IMR-90 (cell line): ENCODE measurements around the gene ZNF223. TPM values are rescaled to one million over a fixed set of nuclear protein-coding genes. Genes with fewer than 3 reads are reported as not detected.

Experiments used
- ATAC-seq: fragments of 200-7000 bp; cut with Tn5 transposase; 2 replicates; pipeline ENCODE4 v1.9.1; 2020; ENCODE audit warnings: low read depth, mild to moderate bottlenecking, moderate library complexity
- BruUV-seq: library from RNA; stranded (reverse); fragments of 400-500 nt; replicated peaks from 2 replicates; lab custom pipeline; 2021; lab: Mats Ljungman, UMichigan
- CTCF ChIA-PET: fragments of 300-600 bp; formaldehyde crosslinking; extraction: SDS; loops from one replicate; lab custom pipeline; 2021; ENCODE audit warnings: antibody characterized with exemption; lab: Yijun Ruan, JAX
- POLR2A ChIA-PET: fragments of 300-600 bp; sonication (Branson Sonifier 250); formaldehyde crosslinking; loops from one replicate; lab custom pipeline; 2022; ENCODE audit warnings: antibody characterized with exemption; ENCODE audit not compliant: unreplicated experiment; lab: Charles Lee
- DNase-seq: peaks from one replicate; pipeline ENCODE4 v3.0.0; 2013
- H2AFZ ChIP-seq: replicated peaks from 2 replicates; pipeline ENCODE3; 2013; ENCODE audit warnings: low read length, mild to moderate bottlenecking; ENCODE audit not compliant: poor library complexity
- H2AK5ac ChIP-seq: 2 replicates; pipeline ENCODE4 v1.6.1; 2013; ENCODE audit warnings: low read depth, low read length, inconsistent platforms
- H2AK9ac ChIP-seq: replicated peaks from 2 replicates; pipeline ENCODE3; 2013; ENCODE audit warnings: mild to moderate bottlenecking, low read depth, low read length, moderate library complexity; ENCODE audit not compliant: poor library complexity
- H2BK120ac ChIP-seq: 2 replicates; pipeline ENCODE4 v1.6.1; 2013; ENCODE audit warnings: low read depth, low read length, inconsistent platforms
- H2BK15ac ChIP-seq: 3 replicates; pipeline ENCODE4 v1.6.1; 2013; ENCODE audit warnings: low read depth, low read length, inconsistent platforms
- H2BK20ac ChIP-seq: 2 replicates; pipeline ENCODE4 v1.6.1; 2013; ENCODE audit warnings: low read depth, mild to moderate bottlenecking, inconsistent platforms, low read length, moderate library complexity
- H2BK5ac ChIP-seq: 2 replicates; pipeline ENCODE4 v1.6.1; 2013; ENCODE audit warnings: mild to moderate bottlenecking, low read depth, low read length, inconsistent platforms; ENCODE audit not compliant: poor library complexity, severe bottlenecking
- H3K14ac ChIP-seq: replicated peaks from 2 replicates; pipeline ENCODE4 v1.6.1; 2013; ENCODE audit warnings: low read depth, low read length, inconsistent platforms
- H3K18ac ChIP-seq: 2 replicates; pipeline ENCODE4 v1.6.1; 2013; ENCODE audit warnings: low read depth, low read length, control low read depth
- H3K23ac ChIP-seq: 2 replicates; pipeline ENCODE4 v1.6.1; 2013; ENCODE audit warnings: low read depth, low read length, inconsistent platforms
- H3K27ac ChIP-seq: 2 replicates; pipeline ENCODE4 v1.5.1; 2013; ENCODE audit warnings: mild to moderate bottlenecking, control low read depth, low read length; ENCODE audit not compliant: insufficient read depth
- H3K27me3 ChIP-seq: 2 replicates; pipeline ENCODE4 v1.6.1; 2013; ENCODE audit warnings: low read length; ENCODE audit not compliant: control insufficient read depth, insufficient read depth
- H3K36me3 ChIP-seq: 2 replicates; pipeline ENCODE4 v1.6.1; 2013; ENCODE audit warnings: low read length, mixed read lengths; ENCODE audit not compliant: control insufficient read depth, insufficient read depth
- H3K4ac ChIP-seq: 2 replicates; pipeline ENCODE4 v1.6.1; 2013; ENCODE audit warnings: low read depth, low read length, inconsistent platforms
- H3K4me1 ChIP-seq: 2 replicates; pipeline ENCODE4 v1.6.1; 2013; ENCODE audit warnings: low read length, mixed read lengths; ENCODE audit not compliant: control insufficient read depth, insufficient read depth
- H3K4me2 ChIP-seq: 2 replicates; pipeline ENCODE4 v1.6.1; 2013; ENCODE audit warnings: low read depth, mild to moderate bottlenecking, control low read depth, low read length, moderate library complexity
- H3K4me3 ChIP-seq: 2 replicates; pipeline ENCODE4 v1.5.1; 2013; ENCODE audit warnings: low read depth, mild to moderate bottlenecking, control low read depth, low read length, moderate library complexity; ENCODE audit not compliant: insufficient read depth
- H3K56ac ChIP-seq: 2 replicates; pipeline ENCODE4 v1.6.1; 2013; ENCODE audit warnings: low read length, inconsistent platforms; ENCODE audit not compliant: insufficient read depth; ENCODE audit errors: extremely low read depth
- H3K79me1 ChIP-seq, 2 experiments: 2 replicates each; pipeline ENCODE4 v1.6.1; 2013; ENCODE audit warnings: low read length in 2 of 2, inconsistent platforms in 1 of 2, low read depth in 1 of 2
- H3K9ac ChIP-seq: 2 replicates; pipeline ENCODE4 v1.6.1; 2013; ENCODE audit warnings: low read depth, low read length, control low read depth
- H3K9me1 ChIP-seq: 2 replicates; pipeline ENCODE4 v1.6.1; 2013; ENCODE audit warnings: low read length, inconsistent platforms; ENCODE audit not compliant: insufficient read depth
- H3K9me3 ChIP-seq: 2 replicates; pipeline ENCODE4 v1.6.1; 2013; ENCODE audit warnings: low read length; ENCODE audit not compliant: control insufficient read depth, insufficient read depth
- H4K20me1 ChIP-seq: 2 replicates; pipeline ENCODE4 v1.6.1; 2013; ENCODE audit warnings: low read length, inconsistent platforms; ENCODE audit not compliant: insufficient read depth
- H4K5ac ChIP-seq: 2 replicates; pipeline ENCODE4 v1.6.1; 2013; ENCODE audit warnings: mild to moderate bottlenecking, low read depth, low read length, control low read depth
- H4K8ac ChIP-seq, 2 experiments: 2 replicates each; pipeline ENCODE4 v1.6.1; 2013; ENCODE audit warnings: low read depth in 2 of 2, low read length in 2 of 2, control low read depth in 1 of 2, inconsistent platforms in 1 of 2
- H4K91ac ChIP-seq: 2 replicates; pipeline ENCODE4 v1.6.1; 2013; ENCODE audit warnings: low read depth, low read length, inconsistent platforms; ENCODE audit not compliant: insufficient read depth
- CHD1 ChIP-seq: IDR thresholded peaks from 2 replicates; pipeline ENCODE4 v1.6.1; 2012; ENCODE audit warnings: low read depth, low read length, improper control_type of control experiment
- FOS ChIP-seq: fragments of 150-350 bp; IDR thresholded peaks from 2 replicates; pipeline ENCODE4 v1.6.1; 2016; ENCODE audit warnings: low read depth, low read length
- MAFK ChIP-seq: IDR thresholded peaks from 2 replicates; pipeline ENCODE4 v1.6.1; 2012; ENCODE audit warnings: low read depth, low read length, improper control_type of control experiment
- MAZ ChIP-seq: IDR thresholded peaks from 2 replicates; pipeline ENCODE4 v1.6.1; 2012; ENCODE audit warnings: low read depth, mild to moderate bottlenecking, low read length, improper control_type of control experiment, moderate library complexity, borderline replicate concordance
- MXI1 ChIP-seq: IDR thresholded peaks from 2 replicates; pipeline ENCODE4 v1.6.1; 2012; ENCODE audit warnings: low read depth, mild to moderate bottlenecking, low read length, moderate library complexity, borderline replicate concordance
- POLR2A ChIP-seq: IDR thresholded peaks from 2 replicates; pipeline ENCODE4 v1.6.1; 2012; ENCODE audit warnings: mild to moderate bottlenecking, low read depth, low read length
- RAD21 ChIP-seq: IDR thresholded peaks from 2 replicates; pipeline ENCODE4 v1.6.1; 2012; ENCODE audit warnings: low read length, improper control_type of control experiment
- RFX5 ChIP-seq: IDR thresholded peaks from 2 replicates; pipeline ENCODE4 v1.8.0; 2012; ENCODE audit warnings: low read depth, mild to moderate bottlenecking, low read length, moderate library complexity
- USF2 ChIP-seq: fragments of 150-350 bp; IDR thresholded peaks from 2 replicates; pipeline ENCODE4 v1.6.1; 2017; ENCODE audit warnings: mild to moderate bottlenecking, antibody characterized with exemption, low read length, low read depth
- WGBS, 2 experiments: methylation state at CpG; one replicate each; pipeline versions ENCODE4 v1.1.5 to v1.1.7; 2013; ENCODE audit warnings: missing lambda C conversion rate in 2 of 2; ENCODE audit not compliant: insufficient read length in 1 of 2; ENCODE audit errors: extremely low coverage in 2 of 2; 5-methylcytosine and 5-hydroxymethylcytosine counted together
- dilution Hi-C: fragments of 300-500 bp; cut with HindIII; formaldehyde crosslinking; loops from one replicate; pipeline ENCODE4 v1.14.3; 2018; ENCODE audit warnings: low sequenced_read_pairs; ENCODE audit not compliant: unreplicated experiment
- in situ Hi-C: fragments of 300-500 bp; cut with MboI; formaldehyde crosslinking; loops from 3 replicates; pipeline ENCODE4 v1.14.3; 2019; ENCODE audit warnings: low sequenced_read_pairs, inconsistent platforms, mixed read lengths
- intact Hi-C: fragments of 100-400 bp; cut with micrococcal nuclease; formaldehyde crosslinking; loops from 2 replicates; pipeline ENCODE4 v1.10.0; 2022
- polyA plus RNA-seq, 3 experiments: library from polyadenylated mRNA; depleted of rRNA; stranded (reverse); fragments of >200 nt; gene quantifications; 2 replicates each; pipeline ENCODE4 v1.2.3, GENCODE V29; 2012; ENCODE audit warnings: low replicate concordance in 1 of 3
- total RNA-seq: library from RNA; depleted of rRNA; stranded (reverse); fragments of >200 nt; gene quantifications from 2 replicates; pipeline ENCODE4 v1.2.3, GENCODE V29; 2012
- TF ChIP-seq, protein P1 (sequence below): fragments of 150-350 bp; IDR thresholded peaks from 2 replicates; pipeline ENCODE4 v1.6.1; 2016; ENCODE audit warnings: low read depth, mild to moderate bottlenecking, low read length, moderate library complexity, borderline replicate concordance

ZNF223 gene
- total and polyA plus RNA-seq, 2 of the 4 experiments (the other 2 are of a cell fraction): 2.3 to 16.5 TPM

- H3K36me3 ChIP-seq: peaks cover 3% of the 10 kb centered on the region
- H3K4me2 ChIP-seq: peak within 1 kb of the TSS; percentile 84
- peak within 1 kb of the TSS; percentile 81 for H3K14ac ChIP-seq
- H3K18ac ChIP-seq: peak within 1 kb of the TSS; percentile 39; the same call in 1 of the 2 replicates
- peak within 1 kb of the TSS; percentile 98 to 99 for H4K8ac ChIP-seq
- H3K27me3 ChIP-seq: no peaks in the 10 kb centered on the region
- CTCF ChIA-PET: no interaction called here
- H3K9ac ChIP-seq: peak within 1 kb of the TSS; percentile 86
- H4K5ac ChIP-seq: peak within 1 kb of the TSS; percentile 76
- dilution Hi-C loops (no loop called here), in situ Hi-C loops (no loop called here), intact Hi-C loops (no loop called here)
- peak within 1 kb of the TSS; percentile 73 for H2AK9ac ChIP-seq
- peaks cover 16 to 20% of the 10 kb centered on the region in 2 experiments for H3K79me1 ChIP-seq
- H3K4me3 ChIP-seq: peak within 1 kb of the TSS; percentile 76
- H3K23ac ChIP-seq: peak within 1 kb of the TSS; percentile 89
- no peaks in the 10 kb centered on the region for H4K20me1 ChIP-seq
- H2AK5ac ChIP-seq: peak within 1 kb of the TSS; percentile 18; the same call in 1 of the 2 replicates
- DNase-seq: peak; percentile 93
- H4K91ac ChIP-seq: peak within 1 kb of the TSS; percentile 75
- peak; percentile 93 for TF ChIP-seq MAZ
- no peak for TF ChIP-seq USF2
- no peak for TF ChIP-seq CHD1
- no peak for TF ChIP-seq FOS
- TF ChIP-seq RFX5: no peak
- TF ChIP-seq POLR2A: no peak
- no peak for TF ChIP-seq RAD21
- no peak for TF ChIP-seq MAFK
- TF ChIP-seq, protein P1, sequence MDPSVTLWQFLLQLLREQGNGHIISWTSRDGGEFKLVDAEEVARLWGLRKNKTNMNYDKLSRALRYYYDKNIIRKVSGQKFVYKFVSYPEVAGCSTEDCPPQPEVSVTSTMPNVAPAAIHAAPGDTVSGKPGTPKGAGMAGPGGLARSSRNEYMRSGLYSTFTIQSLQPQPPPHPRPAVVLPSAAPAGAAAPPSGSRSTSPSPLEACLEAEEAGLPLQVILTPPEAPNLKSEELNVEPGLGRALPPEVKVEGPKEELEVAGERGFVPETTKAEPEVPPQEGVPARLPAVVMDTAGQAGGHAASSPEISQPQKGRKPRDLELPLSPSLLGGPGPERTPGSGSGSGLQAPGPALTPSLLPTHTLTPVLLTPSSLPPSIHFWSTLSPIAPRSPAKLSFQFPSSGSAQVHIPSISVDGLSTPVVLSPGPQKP: no peak
- peak; percentile 76; the same call in 1 of the 2 replicates for TF ChIP-seq MXI1
- H3K27ac ChIP-seq: peak within 1 kb of the TSS; percentile 60
- H3K56ac ChIP-seq: peak within 1 kb of the TSS; percentile 68
- WGBS, 2 experiments: 0% methylated on average over 8 of the region's 40 CpGs; no CpG with 5 or more reads in 1 of the 2 experiments
- H3K9me3 ChIP-seq: peaks cover 4% of the 10 kb centered on the region
- BruUV-seq: no TSS peak
- ATAC-seq: peak; percentile 98
- peak within 1 kb of the TSS; percentile 49; the same call in 1 of the 3 replicates for H2BK15ac ChIP-seq
- H3K9me1 ChIP-seq: no peaks in the 10 kb centered on the region
- H2AFZ ChIP-seq: peak within 1 kb of the TSS; percentile 96
- peak within 1 kb of the TSS; percentile 22; the same call in 1 of the 2 replicates for H2BK120ac ChIP-seq
- POLR2A ChIA-PET: interaction anchor here (0.6 kb wide), 1 partner anchor 135 kb away, joined by 3 read pairs; no protein-coding TSS in a partner anchor
- H2BK20ac ChIP-seq: no peak within 1 kb of the TSS
- peak within 1 kb of the TSS; percentile 47 for H2BK5ac ChIP-seq
- H3K4me1 ChIP-seq: peaks cover 2% of the 10 kb centered on the region; the same call in 1 of the 2 replicates
- peak within 1 kb of the TSS; percentile 78 for H3K4ac ChIP-seq
These were observed 20.1 kb downstream of the ZNF223 start, which contains the start of gene ZNF284 for GRCh38 chr19:44071824-44072542. Gene ZNF284, plus strand, starts transcription at chr19:44072159. Its CDS starts 4,231 bp downstream, at chr19:44076390.
